ENCODE results near the gene SNAPC4. TPM values are rescaled to one million over a fixed set of nuclear protein-coding genes. Genes with fewer than 3 reads are reported as not detected.

The SNAPC4 gene
- total RNA-seq, 2 donors from 2014 or later, result 18.0 to 18.7 TPM

- H3K36me3 Mint-ChIP-seq (ENCODE audit: low read depth), result peaks cover 62% of the 10 kb centered on the region
- H3K9ac ChIP-seq (ENCODE audit: extremely low read depth, low read length, poor library complexity, severe bottlenecking), result no peak overlapping the region
- WGBS, 2 experiments (ENCODE audit: insufficient coverage in 1 of 2, insufficient read length in 1 of 2), result 94 to 98% methylated on average over 17 to 19 of the region's 19 CpGs
- H3K27me3 ChIP-seq (ENCODE audit: control insufficient read depth, insufficient read depth, low read length, poor library complexity, severe bottlenecking), result no peaks in the 10 kb centered on the region
- H3K4me3 Mint-ChIP-seq, result no peak overlapping the region
- peaks cover 86% of the 10 kb centered on the region for H3K36me3 ChIP-seq (ENCODE audit: control insufficient read depth, insufficient read depth, low read length)
- no peaks in the 10 kb centered on the region for H3K9me3 Mint-ChIP-seq
- H3K27me3 Mint-ChIP-seq (ENCODE audit: insufficient read depth), result no peaks in the 10 kb centered on the region
- H3K4me1 Mint-ChIP-seq, result no peaks in the 10 kb centered on the region
- no peak overlapping the region for H3K27ac ChIP-seq (ENCODE audit: low read depth, low read length)
- H3K4me1 ChIP-seq (ENCODE audit: control insufficient read depth, insufficient read depth, low read length), result peaks cover 1% of the 10 kb centered on the region
- no peak overlapping the region for H3K4me3 ChIP-seq (ENCODE audit: low read length)
- no peak for DNase-seq
- no peak for TF ChIP-seq CTCF (conservative IDR thresholded peaks at IDR 0.05)
- H3K27ac Mint-ChIP-seq, result no peak overlapping the region
- H3K9me3 ChIP-seq (ENCODE audit: control insufficient read depth, low read length), result no peaks in the 10 kb centered on the region
These were observed 16.9 kb upstream of the SNAPC4 start for GRCh38 chr9:136416914-136417313.

GRCh38 chr9:136416427-136416826 is 16.5 kb upstream of the SNAPC4 start:
- H3K27me3 ChIP-seq (ENCODE audit: control insufficient read depth, insufficient read depth, low read length, poor library complexity, severe bottlenecking), result no peaks in the 10 kb centered on the region
- H3K4me1 Mint-ChIP-seq, result peaks cover 3% of the 10 kb centered on the region
- no peak for DNase-seq
- H3K27ac Mint-ChIP-seq, result no peak overlapping the region
- H3K27me3 Mint-ChIP-seq (ENCODE audit: insufficient read depth), result no peaks in the 10 kb centered on the region
- TF ChIP-seq CTCF (conservative IDR thresholded peaks at IDR 0.05), result no peak
- no peaks in the 10 kb centered on the region for H3K9me3 Mint-ChIP-seq
- 96 to 98% methylated on average over 7 to 8 of the region's 8 CpGs for WGBS, 2 experiments (ENCODE audit: insufficient coverage in 1 of 2, insufficient read length in 1 of 2)
- H3K4me3 ChIP-seq (ENCODE audit: low read length), result no peak overlapping the region
- peaks cover 5% of the 10 kb centered on the region for H3K4me1 ChIP-seq (ENCODE audit: control insufficient read depth, insufficient read depth, low read length)
- H3K36me3 Mint-ChIP-seq (ENCODE audit: low read depth), result peaks cover 63% of the 10 kb centered on the region
- H3K9ac ChIP-seq (ENCODE audit: extremely low read depth, low read length, poor library complexity, severe bottlenecking), result no peak overlapping the region
- H3K9me3 ChIP-seq (ENCODE audit: control insufficient read depth, low read length), result no peaks in the 10 kb centered on the region
- H3K36me3 ChIP-seq (ENCODE audit: control insufficient read depth, insufficient read depth, low read length), result peaks cover 83% of the 10 kb centered on the region
- no peak overlapping the region for H3K27ac ChIP-seq (ENCODE audit: low read depth, low read length)
- H3K4me3 Mint-ChIP-seq, result no peak overlapping the region

GRCh38 chr9:136412962-136413361 is 13.0 kb upstream of the SNAPC4 start:
- H3K9ac ChIP-seq (ENCODE audit: extremely low read depth, low read length, poor library complexity, severe bottlenecking), result no peak overlapping the region
- H3K27ac Mint-ChIP-seq, result peak overlapping the region; percentile 30
- H3K4me3 ChIP-seq (ENCODE audit: low read length), result no peak overlapping the region
- no peak overlapping the region for H3K27ac ChIP-seq (ENCODE audit: low read depth, low read length)
- H3K36me3 ChIP-seq (ENCODE audit: control insufficient read depth, insufficient read depth, low read length), result peaks cover 61% of the 10 kb centered on the region
- H3K4me1 ChIP-seq (ENCODE audit: control insufficient read depth, insufficient read depth, low read length), result peaks cover 5% of the 10 kb centered on the region
- no peaks in the 10 kb centered on the region for H3K27me3 Mint-ChIP-seq (ENCODE audit: insufficient read depth)
- no peak for DNase-seq
- 95 to 96% methylated on average over 7 to 9 of the region's 9 CpGs for WGBS, 2 experiments (ENCODE audit: insufficient coverage in 1 of 2, insufficient read length in 1 of 2)
- no peak for TF ChIP-seq CTCF (conservative IDR thresholded peaks at IDR 0.05)
- H3K9me3 Mint-ChIP-seq, result no peaks in the 10 kb centered on the region
- H3K4me1 Mint-ChIP-seq, result peaks cover 20% of the 10 kb centered on the region
- H3K27me3 ChIP-seq (ENCODE audit: control insufficient read depth, insufficient read depth, low read length, poor library complexity, severe bottlenecking), result no peaks in the 10 kb centered on the region
- no peak overlapping the region for H3K4me3 Mint-ChIP-seq
- H3K9me3 ChIP-seq (ENCODE audit: control insufficient read depth, low read length), result no peaks in the 10 kb centered on the region
- peaks cover 56% of the 10 kb centered on the region for H3K36me3 Mint-ChIP-seq (ENCODE audit: low read depth)

All from endodermal cell (in vitro differentiated cells).